Vagina (tissue), 2 donors: Measurements from ENCODE around the gene IMMP2L. TPM values are rescaled to one million over a fixed set of nuclear protein-coding genes. Genes with fewer than 3 reads are reported as not detected.

ENCODE experiments used
- DNase-seq, 2 donors: peaks; one replicate each; pipeline ENCODE4 v3.0.0-alpha.2; 2017; ENCODE audit errors: extremely low spot score in 2 of 2
- H3K27ac ChIP-seq: fragments of 200-600 bp; sonication (generic); one replicate; pipeline ENCODE4 v1.5.1; 2019
- H3K27me3 ChIP-seq: fragments of 200-600 bp; sonication (generic); one replicate; pipeline ENCODE4 v1.5.1; 2019
- H3K36me3 ChIP-seq, 2 donors: fragments of 200-600 bp; sonication (generic); one replicate each; pipeline ENCODE4 v1.5.1; 2017 to 2019
- H3K4me1 ChIP-seq: fragments of 200-600 bp; sonication (generic); one replicate; pipeline ENCODE4 v1.5.1; 2019
- H3K4me3 ChIP-seq, 2 donors: fragments of 200-600 bp; sonication (generic); 1 replicate in 1 of 2; 2 replicates in 1 of 2; pipeline ENCODE4 v1.5.1; 2016 to 2019
- H3K9me3 ChIP-seq: fragments of 200-600 bp; sonication (generic); one replicate; pipeline ENCODE4 v1.5.1; 2019
- CTCF ChIP-seq, 3 experiments: fragments of 450-650 bp in 2 of 3; fragments of 200-600 bp in 1 of 3; sonication (generic) in 1 of 3; IDR thresholded peaks; one replicate each; pipeline ENCODE4 v1.5.1; 2017 to 2019; ENCODE audit warnings: antibody characterized with exemption in 3 of 3, mild to moderate bottlenecking in 2 of 3, moderate library complexity in 2 of 3
- POLR2A ChIP-seq, 2 donors: fragments of 450-650 bp; IDR thresholded peaks; one replicate each; pipeline ENCODE4 v1.6.1; 2017; ENCODE audit warnings: antibody characterized with exemption in 2 of 2, mild to moderate bottlenecking in 2 of 2, moderate library complexity in 2 of 2
- POLR2AphosphoS5 ChIP-seq, 2 donors: sonication (generic); formaldehyde crosslinking; IDR thresholded peaks; one replicate each; pipeline ENCODE4 v1.9.0; 2017; ENCODE audit warnings: antibody characterized with exemption in 2 of 2, mild to moderate bottlenecking in 2 of 2, low read depth in 1 of 2; ENCODE audit not compliant: insufficient read depth in 1 of 2
- intact Hi-C: fragments of 100-400 bp; cut with DNase I; formaldehyde crosslinking; loops from one replicate; pipeline ENCODE4 v1.15.1; 2023
- total RNA-seq: library from RNA; depleted of rRNA; stranded (reverse); fragments of >200 nt; gene quantifications from one replicate; pipeline ENCODE4 v1.2.3, GENCODE V29; 2016

The IMMP2L gene
- total RNA-seq, 1 donor from 2014 or later = 13.3 TPM

GRCh38 chr7:110786328-110786965 lies 775.8 kb downstream of the IMMP2L start:
- TF ChIP-seq CTCF (IDR thresholded peaks at IDR 0.05) (no peak), POLR2A (IDR thresholded peaks at IDR 0.05) (no peak), POLR2AphosphoS5 (IDR thresholded peaks at IDR 0.05; ENCODE audit: insufficient read depth in 1 of 2, low read depth in 1 of 2) (no peak)
- H3K27me3 ChIP-seq = no peaks in the 10 kb centered on the region
- intact Hi-C loops = no loop called here
- H3K4me3 ChIP-seq = no peak overlapping the region
- no peaks in the 10 kb centered on the region for H3K9me3 ChIP-seq
- no peaks in the 10 kb centered on the region for H3K36me3 ChIP-seq
- H3K4me1 ChIP-seq = no peaks in the 10 kb centered on the region
- no peak overlapping the region for H3K27ac ChIP-seq
- DNase-seq = no peak

- no peaks in the 10 kb centered on the region for H3K27me3 ChIP-seq
- no peak for DNase-seq
- H3K4me1 ChIP-seq = no peaks in the 10 kb centered on the region
- H3K4me3 ChIP-seq = no peak overlapping the region
- H3K9me3 ChIP-seq = no peaks in the 10 kb centered on the region
- no peaks in the 10 kb centered on the region for H3K36me3 ChIP-seq
- intact Hi-C loops = no loop called here
- no peak overlapping the region for H3K27ac ChIP-seq
- TF ChIP-seq CTCF (IDR thresholded peaks at IDR 0.05) = no peak
- no peak for TF ChIP-seq POLR2AphosphoS5 (IDR thresholded peaks at IDR 0.05; ENCODE audit: insufficient read depth in 1 of 2, low read depth in 1 of 2)
- TF ChIP-seq POLR2A (IDR thresholded peaks at IDR 0.05) = no peak
Observed at GRCh38 chr7:110784749-110785148, 777.5 kb downstream of the IMMP2L start.

GRCh38 chr7:110780712-110781111 lies 781.6 kb downstream of the IMMP2L start:
- intact Hi-C loops = no loop called here
- no peaks in the 10 kb centered on the region for H3K9me3 ChIP-seq
- H3K4me3 ChIP-seq = no peak overlapping the region
- H3K27me3 ChIP-seq = no peaks in the 10 kb centered on the region
- H3K4me1 ChIP-seq = no peaks in the 10 kb centered on the region
- H3K36me3 ChIP-seq = no peaks in the 10 kb centered on the region
- TF ChIP-seq POLR2A (IDR thresholded peaks at IDR 0.05) (no peak), POLR2AphosphoS5 (IDR thresholded peaks at IDR 0.05; ENCODE audit: insufficient read depth in 1 of 2, low read depth in 1 of 2) (no peak), CTCF (IDR thresholded peaks at IDR 0.05) (no peak)
- no peak overlapping the region for H3K27ac ChIP-seq
- no peak for DNase-seq

- no peak overlapping the region for H3K27ac ChIP-seq
- TF ChIP-seq CTCF (IDR thresholded peaks at IDR 0.05) = no peak
- no peaks in the 10 kb centered on the region for H3K36me3 ChIP-seq
- H3K4me1 ChIP-seq = no peaks in the 10 kb centered on the region
- H3K4me3 ChIP-seq = no peak overlapping the region
- no peak for DNase-seq
- intact Hi-C loops = no loop called here
- H3K27me3 ChIP-seq = no peaks in the 10 kb centered on the region
- H3K9me3 ChIP-seq = no peaks in the 10 kb centered on the region
Observed at GRCh38 chr7:110779339-110779738, 783.0 kb downstream of the IMMP2L start.

- intact Hi-C loops = no loop called here
- Histone ChIP-seq H3K36me3 (no peaks in the 10 kb centered on the region), H3K4me3 (no peak overlapping the region), H3K27me3 (no peaks in the 10 kb centered on the region), H3K9me3 (no peaks in the 10 kb centered on the region), H3K27ac (no peak overlapping the region), H3K4me1 (no peaks in the 10 kb centered on the region)
- TF ChIP-seq POLR2A (IDR thresholded peaks at IDR 0.05) (no peak), CTCF (IDR thresholded peaks at IDR 0.05) (no peak), POLR2AphosphoS5 (IDR thresholded peaks at IDR 0.05; ENCODE audit: insufficient read depth in 1 of 2, low read depth in 1 of 2) (no peak)
- no peak for DNase-seq
Observed at GRCh38 chr7:110775046-110775445, 787.2 kb downstream of the IMMP2L start.
